NCI-H2227 (cell line): Measurements from ENCODE around the gene ANKRD45.
"Not testable (repeated sequence)": the region's sequence is repeated elsewhere in the genome, so short reads cannot be mapped to it uniquely, and the experiment has no call there.

ENCODE experiments used
- DNase-seq: peaks from one replicate; lab custom pipeline; 2025; ENCODE audit not compliant: unreplicated experiment; lab: John Stamatoyannopoulos, UW

Gene ANKRD45

DNA sequence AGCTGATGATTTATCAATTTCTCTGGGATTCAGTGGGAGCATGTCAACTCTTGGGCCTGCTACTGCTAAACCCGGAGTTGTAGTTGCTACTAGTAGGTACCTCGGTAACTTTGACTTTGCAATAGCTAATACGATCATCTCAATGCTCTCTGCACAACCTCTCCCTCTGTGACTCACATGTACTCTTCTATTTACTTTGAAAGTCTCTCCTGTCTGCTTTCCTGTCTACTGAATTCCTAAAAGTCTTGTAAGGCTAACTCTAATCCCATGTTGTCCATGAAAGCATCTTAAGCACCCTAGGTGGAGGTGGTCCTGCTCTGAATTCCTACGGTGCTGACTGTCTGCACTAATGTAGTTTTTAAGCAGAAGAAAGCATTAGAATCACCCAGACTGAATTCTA, 96.1 kb downstream of the ANKRD45 start:
- DNase-seq: no peak

DNA sequence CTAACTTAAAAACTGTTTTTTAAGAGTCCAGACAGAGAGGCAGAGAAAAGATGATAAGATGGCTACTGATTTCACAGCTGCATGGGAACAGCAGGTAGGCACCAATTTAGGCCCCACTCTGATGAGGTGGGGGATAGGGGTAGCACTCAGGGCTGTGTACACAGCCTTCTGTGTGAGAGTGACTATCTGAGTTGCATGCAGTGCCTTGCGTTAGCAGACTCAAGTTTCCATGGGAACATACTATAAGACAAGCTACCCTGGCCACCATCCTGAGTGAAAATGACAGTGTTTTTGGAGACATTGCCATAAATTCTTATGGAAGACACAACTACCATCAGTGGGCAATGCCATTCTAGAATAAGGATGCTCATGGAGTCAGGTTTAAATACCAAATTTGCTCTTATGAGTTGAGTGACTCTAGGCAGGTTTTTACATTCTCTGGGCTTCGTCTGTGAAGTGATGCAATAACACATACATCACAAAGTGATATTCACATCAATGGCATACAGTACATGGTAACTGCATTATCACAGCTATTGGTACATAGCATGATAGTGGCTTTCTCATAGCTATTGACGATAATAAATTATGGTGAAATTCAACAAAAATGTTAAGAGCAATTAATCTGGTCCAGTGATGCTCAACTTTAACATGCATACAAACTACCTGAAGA, 97.3 kb downstream of the ANKRD45 start:
- DNase-seq: no peak

DNA sequence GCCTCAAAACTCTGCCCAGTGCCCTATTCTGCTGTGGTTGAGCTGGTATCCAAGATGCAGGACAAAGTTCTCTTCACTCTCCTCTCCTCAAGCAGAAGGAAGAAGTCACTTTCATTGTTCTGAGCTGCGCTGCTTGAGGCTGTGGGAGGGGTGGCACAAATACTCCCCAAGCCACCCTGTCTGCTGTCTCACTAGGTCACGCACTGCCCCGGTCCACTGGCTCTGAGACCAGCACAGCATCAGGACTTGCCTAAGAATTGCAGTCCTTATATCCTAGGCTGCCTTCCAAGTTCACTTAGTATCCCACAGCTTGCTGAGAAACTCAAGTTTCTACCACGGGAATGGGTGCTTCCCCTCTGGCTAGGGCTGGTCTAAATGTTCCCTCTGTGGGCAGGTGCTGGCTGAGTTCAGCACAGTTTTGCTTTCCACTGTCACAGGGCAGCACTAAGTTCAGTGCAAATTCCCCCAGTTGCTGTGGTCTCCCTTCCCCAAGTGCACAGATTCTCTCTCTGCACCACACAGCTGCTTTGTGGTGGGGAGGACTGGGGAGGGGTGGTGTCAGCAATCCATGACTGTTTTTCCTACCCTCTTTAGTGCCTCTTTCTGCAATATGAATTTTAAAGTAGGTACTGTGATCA, 99.2 kb downstream of the ANKRD45 start:
- DNase-seq: no peak

DNA sequence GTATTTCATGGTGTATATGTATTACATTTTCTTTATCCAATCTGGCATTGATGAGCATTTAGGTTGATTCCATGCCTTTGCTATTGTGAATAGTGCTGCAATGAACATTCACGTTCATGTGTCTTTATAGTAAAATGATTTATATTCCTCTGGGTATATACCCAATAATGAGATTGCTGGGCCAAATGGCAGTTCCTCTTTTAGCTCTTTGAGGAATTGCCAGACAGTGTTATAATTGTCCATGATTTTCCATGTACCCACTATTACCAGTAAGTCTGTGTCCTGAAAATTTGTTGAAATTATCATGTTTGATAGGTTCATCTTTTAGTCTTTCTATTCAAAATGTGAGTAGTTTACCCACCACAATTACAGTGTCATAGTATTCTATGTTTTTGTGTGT, 101.2 kb downstream of the ANKRD45 start:
- no peak for DNase-seq

DNA sequence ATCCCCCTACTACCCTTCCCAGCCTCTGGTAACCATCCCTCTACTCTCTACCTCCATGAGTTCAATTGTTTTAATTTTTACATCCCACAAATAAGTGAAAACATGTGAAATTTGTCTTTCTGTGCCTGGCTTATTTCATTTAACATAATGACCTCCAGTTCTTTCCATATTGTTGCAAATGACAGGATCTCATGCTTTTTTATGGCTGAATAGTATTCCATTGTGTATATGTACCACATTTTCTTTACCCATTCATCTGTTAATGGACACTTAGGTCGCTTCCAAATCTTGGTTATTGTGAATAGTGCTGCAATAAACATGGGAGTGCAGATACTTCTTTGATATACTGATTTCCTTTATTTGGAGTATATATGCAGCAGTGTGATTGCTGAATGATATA, 105.8 kb downstream of the ANKRD45 start:
- DNase-seq: not testable (repeated sequence)

DNA sequence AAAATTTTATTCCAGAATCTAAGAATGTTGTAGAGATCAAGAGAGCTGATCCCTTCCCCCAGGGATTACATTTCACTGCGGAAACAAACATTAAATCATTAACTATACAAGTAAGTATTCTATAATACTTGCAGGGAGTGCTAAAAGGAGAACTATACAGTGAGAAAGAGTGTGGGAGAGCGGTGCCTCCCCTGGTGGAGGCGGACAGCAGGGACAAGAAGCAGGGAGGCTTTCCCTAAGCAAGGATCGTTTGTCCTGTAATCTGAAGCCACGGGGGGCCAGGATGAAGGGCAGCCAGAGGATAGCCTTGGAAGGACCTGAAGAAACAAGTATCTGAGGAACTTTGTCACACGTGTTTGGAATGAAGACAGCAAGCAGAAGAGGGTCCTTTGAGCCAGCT, 106.8 kb downstream of the ANKRD45 start:
- no peak for DNase-seq

DNA sequence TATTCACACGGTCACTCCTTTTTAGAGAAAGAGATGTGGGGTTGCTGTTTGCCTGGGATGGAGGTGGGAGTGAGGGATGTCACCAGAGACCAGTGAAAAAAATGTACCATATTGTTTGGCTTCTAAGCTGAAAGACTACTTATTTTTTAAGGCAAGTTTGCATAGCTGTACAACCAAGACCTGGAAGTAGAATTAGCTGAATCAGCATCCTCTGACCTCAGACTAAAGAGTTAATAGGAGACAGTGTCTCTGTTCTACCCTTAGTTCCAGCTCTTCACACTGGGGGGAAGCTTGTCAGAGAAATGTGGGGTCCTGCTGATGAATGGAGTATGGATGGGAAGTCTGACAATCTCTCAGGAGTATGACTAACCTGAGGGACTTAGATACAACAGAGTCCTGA, 108.4 kb downstream of the ANKRD45 start:
- no peak for DNase-seq

DNA sequence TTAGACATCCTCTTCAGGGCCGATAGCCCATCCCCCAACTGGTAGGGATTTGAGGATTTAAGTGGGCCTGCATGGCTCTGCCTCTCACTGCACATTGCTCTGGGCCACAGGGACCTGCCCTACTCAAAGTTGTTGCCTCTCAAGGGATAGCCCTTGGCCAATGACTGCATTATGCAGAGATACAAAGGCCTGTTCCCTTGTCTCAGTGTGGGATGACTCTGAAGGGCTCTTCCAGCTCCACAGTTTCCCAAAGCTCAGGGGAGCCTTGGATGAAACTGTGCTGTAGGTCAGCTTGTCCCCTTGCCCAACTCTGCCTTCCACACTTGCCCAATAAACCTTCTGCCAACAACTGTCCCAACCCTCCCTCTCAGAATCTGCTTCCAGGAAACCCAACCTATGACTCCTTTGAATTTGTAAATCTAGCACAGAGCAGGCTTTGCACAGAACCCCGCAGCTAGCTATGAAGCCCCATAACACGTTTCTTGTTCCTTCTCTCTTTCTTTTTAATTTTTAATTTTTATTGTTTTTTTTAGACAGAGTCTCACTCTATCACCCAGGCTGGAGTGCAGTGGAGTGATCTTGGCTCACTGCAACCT, 109.3 kb downstream of the ANKRD45 start:
- DNase-seq: no peak
